GM19035 (cell line): ENCODE measurements around the gene HTR3E.

Experiments
- ATAC-seq: cut with Tn5 transposase; IDR thresholded peaks from one replicate; pipeline ENCODE4 v1.9.1; 2021; ENCODE audit not compliant: unreplicated experiment

The HTR3E gene

DNA sequence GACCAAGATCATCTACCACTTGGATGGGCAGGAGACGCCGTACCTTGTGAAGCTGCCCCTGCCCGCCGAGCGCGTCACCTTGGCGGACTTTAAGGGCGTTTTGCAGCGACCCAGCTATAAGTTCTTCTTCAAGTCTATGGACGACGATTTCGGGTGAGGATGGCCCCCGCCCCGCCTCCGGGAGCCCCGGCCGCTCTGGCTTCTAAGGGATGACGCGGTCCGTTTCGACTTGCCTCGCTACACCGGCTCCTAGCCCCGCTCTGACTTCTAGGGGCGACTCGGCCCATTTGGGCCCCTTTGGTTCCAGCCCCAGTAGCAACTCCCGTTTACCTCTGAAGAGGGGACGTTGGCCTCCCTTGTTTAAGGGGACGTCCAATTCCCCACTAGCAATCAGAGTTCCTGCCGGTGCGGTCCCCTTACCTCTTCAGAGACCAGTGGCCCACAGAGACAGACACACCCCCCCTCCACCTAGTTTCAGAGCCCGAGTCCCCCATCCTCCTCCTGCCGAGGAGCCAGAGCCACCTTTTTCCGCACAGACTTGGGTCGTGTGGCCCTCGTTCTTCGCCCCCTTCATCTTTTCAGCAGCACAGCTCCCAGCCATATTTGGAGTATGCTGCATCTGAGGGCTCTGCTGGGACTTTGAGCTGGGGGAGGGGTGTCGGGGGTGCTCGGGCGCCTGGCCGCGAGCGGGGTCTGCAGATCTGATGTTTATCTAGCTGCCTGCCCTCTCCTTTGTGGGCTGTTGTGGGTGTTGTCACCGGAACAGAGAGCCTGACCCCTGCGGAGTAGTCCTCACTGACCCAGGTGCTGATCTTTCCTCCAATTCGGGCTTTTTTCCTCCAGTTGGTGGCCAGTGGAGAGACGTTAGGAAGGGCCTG, 59.0 kb downstream of the HTR3E start:
- ATAC-seq = peak; percentile 33

DNA sequence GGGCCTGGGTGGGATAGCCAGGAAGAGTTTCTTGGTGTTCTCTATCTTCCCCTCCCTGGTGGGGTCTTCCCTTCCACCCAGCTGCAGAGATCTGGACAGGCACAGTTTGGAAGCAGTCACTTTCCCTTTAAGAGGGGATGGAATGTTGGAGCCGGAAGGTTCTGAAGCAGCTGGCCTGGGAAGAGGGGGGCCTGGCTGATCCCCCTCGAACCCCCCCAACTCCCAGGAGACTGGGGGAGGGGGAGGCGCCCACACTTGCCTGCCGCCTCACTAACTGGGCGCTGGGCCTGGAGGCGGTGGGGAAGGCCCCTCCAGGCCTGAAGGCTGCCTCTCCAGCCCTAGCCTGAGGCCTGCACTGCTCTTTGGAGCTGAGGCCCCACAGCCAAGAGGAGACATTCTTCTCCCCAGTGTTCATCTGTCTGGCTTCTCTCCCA, 59.7 kb downstream of the HTR3E start:
- no peak for ATAC-seq
